GM12878 (cell line): ENCODE data around the gene OXER1. TPM values are rescaled to one million over a fixed set of nuclear protein-coding genes. Genes with fewer than 3 reads are reported as not detected.

Experiments used
- ATAC-seq: fragments of 200-7000 bp; cut with Tn5 transposase; 3 replicates; pipeline ENCODE4 v1.9.1; 2020; ENCODE audit warnings: mild to moderate bottlenecking, moderate library complexity
- BruUV-seq: library from RNA; stranded (reverse); fragments of 400-500 nt; replicated peaks from 2 replicates; lab custom pipeline; 2021; lab: Mats Ljungman, UMichigan
- CTCF ChIA-PET: fragments of 300-600 bp; sonication (Branson Sonifier 250); formaldehyde crosslinking; extraction: SDS; loops from one replicate; lab custom pipeline; 2021; ENCODE audit warnings: inconsistent platforms; lab: Yijun Ruan, JAX
- POLR2A ChIA-PET: fragments of 350-600 bp; formaldehyde crosslinking; extraction: SDS; loops from one replicate; lab custom pipeline; 2021; ENCODE audit warnings: inconsistent platforms; lab: Charles Lee
- RAD21 ChIA-PET: fragments of 300-600 bp; sonication (Branson Sonifier 250); formaldehyde crosslinking; loops from one replicate; lab custom pipeline; 2023; ENCODE audit warnings: antibody characterized with exemption; ENCODE audit not compliant: unreplicated experiment; lab: Charles Lee
- SMC1A ChIA-PET: fragments of 300-600 bp; sonication (Branson Sonifier 250); formaldehyde crosslinking; loops from one replicate; lab custom pipeline; 2023; ENCODE audit not compliant: unreplicated experiment, uncharacterized antibody; lab: Charles Lee
- DNase-seq: peaks from one replicate; pipeline ENCODE4 v3.0.0-alpha.2; 2011; ENCODE audit warnings: low read depth, low spot score
- FAIRE-seq: peaks from 3 replicates; lab custom pipeline; 2011; peaks lifted over from hg19 to GRCh38; lab: Jason Lieb, UNC
- H2AFZ ChIP-seq: 2 replicates; pipeline ENCODE4 v1.6.0; 2011; ENCODE audit warnings: low read depth, low read length, control low read depth; ENCODE audit not compliant: control insufficient read depth
- H3K27ac ChIP-seq: 2 replicates; pipeline ENCODE4 v1.5.1; 2011; ENCODE audit warnings: control low read depth; ENCODE audit not compliant: control insufficient read depth, insufficient read depth
- H3K27me3 ChIP-seq, 2 experiments: replicated peaks in 1 of 2; 2 replicates each; pipeline versions ENCODE4 v1.6.0 to v1.6.1; 2011; ENCODE audit warnings: low read length in 1 of 2; ENCODE audit not compliant: control insufficient read depth in 2 of 2, insufficient read depth in 2 of 2
- H3K36me3 ChIP-seq, 2 experiments: 2 replicates each; pipeline ENCODE4 v1.5.1; 2011; ENCODE audit warnings: low read length in 1 of 2; ENCODE audit not compliant: control insufficient read depth in 2 of 2, insufficient read depth in 2 of 2
- H3K4me1 ChIP-seq: 2 replicates; pipeline ENCODE4 v1.6.1; 2011; ENCODE audit warnings: mild to moderate bottlenecking, low read length, moderate library complexity, mixed read lengths; ENCODE audit not compliant: control insufficient read depth, insufficient read depth
- H3K4me2 ChIP-seq: 2 replicates; pipeline ENCODE4 v1.6.0; 2011; ENCODE audit warnings: control low read depth; ENCODE audit not compliant: control insufficient read depth, insufficient read depth
- H3K4me3 ChIP-seq: fragments of 200-600 bp; sonication (generic); 2 replicates; pipeline ENCODE4 v1.5.1; 2016
- H3K79me2 ChIP-seq: 2 replicates; pipeline ENCODE4 v1.6.0; 2011; ENCODE audit warnings: low read length; ENCODE audit not compliant: control insufficient read depth, insufficient read depth
- H3K9ac ChIP-seq: 2 replicates; pipeline ENCODE4 v1.8.0; 2011; ENCODE audit warnings: low read length, control low read depth, mixed read lengths; ENCODE audit not compliant: control insufficient read depth, insufficient read depth
- H3K9me3 ChIP-seq: replicated peaks from 3 replicates; pipeline ENCODE4 v1.5.1; 2011; ENCODE audit warnings: mild to moderate bottlenecking, low read length; ENCODE audit not compliant: control insufficient read depth, insufficient read depth
- H4K20me1 ChIP-seq: 2 replicates; pipeline ENCODE4 v1.6.0; 2011; ENCODE audit not compliant: control insufficient read depth, insufficient read depth
- BCL11A ChIP-seq: IDR thresholded peaks from 2 replicates; pipeline ENCODE4 v1.6.1; 2011; ENCODE audit warnings: low read depth, low read length
- BCL3 ChIP-seq: IDR thresholded peaks from 2 replicates; pipeline ENCODE4 v1.6.1; 2011; ENCODE audit warnings: borderline replicate concordance, low read depth, mild to moderate bottlenecking, moderate library complexity, low read length; ENCODE audit not compliant: insufficient read depth, poor library complexity, severe bottlenecking
- NR2C2 ChIP-seq: IDR thresholded peaks from 2 replicates; pipeline ENCODE4 v1.6.1; 2011; ENCODE audit warnings: borderline replicate concordance, low read depth; ENCODE audit not compliant: control insufficient read depth, insufficient read length
- PML ChIP-seq: IDR thresholded peaks from 2 replicates; pipeline ENCODE4 v1.6.1; 2012; ENCODE audit warnings: low read length, inconsistent platforms
- SMAD1 ChIP-seq: fragments of 450-650 bp; IDR thresholded peaks from 2 replicates; pipeline ENCODE4 v1.6.1; 2018; ENCODE audit warnings: mild to moderate bottlenecking, low read depth; ENCODE audit not compliant: partially characterized antibody
- SMARCA5 ChIP-seq: fragments of 450-650 bp; IDR thresholded peaks from 2 replicates; pipeline ENCODE4 v1.6.1; 2017; ENCODE audit warnings: mild to moderate bottlenecking
- SUZ12 ChIP-seq: fragments of 200-600 bp; sonication (generic); IDR thresholded peaks from one replicate; pipeline ENCODE4 v1.6.1; 2018; ENCODE audit warnings: antibody characterized with exemption, mild to moderate bottlenecking; ENCODE audit not compliant: unreplicated experiment
- ZNF592 ChIP-seq: fragments of 450-650 bp; IDR thresholded peaks from 2 replicates; pipeline ENCODE4 v1.6.1; 2017; ENCODE audit warnings: mild to moderate bottlenecking, moderate library complexity
- WGBS: methylation state at CpG from one replicate; pipeline ENCODE4 v1.1.6; 2016; ENCODE audit warnings: low lambda C conversion rate; ENCODE audit not compliant: insufficient replicate concordance, insufficient coverage; ENCODE audit errors: missing lambda C conversion rate; 5-methylcytosine and 5-hydroxymethylcytosine counted together
- in situ Hi-C: fragments of 300-500 bp; cut with MboI; formaldehyde crosslinking; loops from 9 replicates; pipeline ENCODE4 v1.14.3; 2018; ENCODE audit warnings: mixed read lengths
- intact Hi-C: fragments of 100-400 bp; cut with micrococcal nuclease; formaldehyde crosslinking; loops from one replicate; pipeline ENCODE4 v1.14.2; 2022; ENCODE audit not compliant: unreplicated experiment
- polyA plus RNA-seq, 11 experiments: library from polyadenylated mRNA; depleted of rRNA in 4 of 11; unstranded in 6 of 11; stranded (reverse) in 5 of 11; fragments of >200 nt; fragmentation: Nextera tagmentation in 4 of 11; fragmentation: Illumina TruSeq in 1 of 11; extraction: Ambion mirVana in 4 of 11; extraction: Trizol in 1 of 11; gene quantifications; 1 replicate in 1 of 11; 2 replicates in 10 of 11; pipeline versions ENCODE4 v1.2.1 to v1.2.3, GENCODE V29; 2011 to 2016; ENCODE audit warnings: inconsistent platforms in 2 of 11, missing spikeins in 2 of 11, low read depth in 1 of 11
- total RNA-seq, 4 experiments: library from RNA; depleted of rRNA in 3 of 4; stranded (reverse); fragments of >200 nt in 3 of 4; fragmentation: Illumina TruSeq in 1 of 4; extraction: Trizol in 1 of 4; gene quantifications; 2 replicates each; pipeline versions ENCODE4 v1.2.1 to v1.2.3, GENCODE V29; 2013 to 2021
- TF ChIP-seq, protein P1 (sequence below): fragments of 450-650 bp; IDR thresholded peaks from 2 replicates; pipeline ENCODE4 v1.6.1; 2017; ENCODE audit warnings: borderline replicate concordance
- TF ChIP-seq, protein P2 (sequence below): fragments of 450-650 bp; IDR thresholded peaks from 2 replicates; pipeline ENCODE4 v1.6.1; 2017; ENCODE audit warnings: mild to moderate bottlenecking

The OXER1 gene
- total and polyA plus RNA-seq, 10 of the 15 experiments (the other 5 are each of a cell fraction or from before 2014, with no cell fraction given), result 0.11 to 8.6 (median 3.3) TPM

DNA sequence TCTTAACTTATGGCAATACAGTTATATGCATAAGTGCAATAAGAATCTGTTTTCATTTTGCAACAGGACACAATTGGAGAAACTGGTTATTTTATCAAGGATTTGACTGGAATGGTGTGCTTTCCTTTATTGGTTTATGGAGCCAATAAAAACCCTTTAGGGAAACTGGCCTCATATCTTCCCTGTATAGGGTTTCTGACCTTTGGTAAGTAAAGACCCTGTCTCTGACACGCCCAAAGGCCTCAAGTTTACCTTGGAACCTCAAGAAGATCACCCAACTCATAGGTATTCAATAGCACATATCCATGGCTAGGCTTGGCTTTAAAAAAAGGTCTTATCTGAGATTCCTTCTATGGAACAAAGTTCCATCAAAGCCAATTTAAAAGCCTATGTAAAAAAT lies 17.2 kb upstream of the OXER1 start (continued):
- TF ChIP-seq, protein P1, sequence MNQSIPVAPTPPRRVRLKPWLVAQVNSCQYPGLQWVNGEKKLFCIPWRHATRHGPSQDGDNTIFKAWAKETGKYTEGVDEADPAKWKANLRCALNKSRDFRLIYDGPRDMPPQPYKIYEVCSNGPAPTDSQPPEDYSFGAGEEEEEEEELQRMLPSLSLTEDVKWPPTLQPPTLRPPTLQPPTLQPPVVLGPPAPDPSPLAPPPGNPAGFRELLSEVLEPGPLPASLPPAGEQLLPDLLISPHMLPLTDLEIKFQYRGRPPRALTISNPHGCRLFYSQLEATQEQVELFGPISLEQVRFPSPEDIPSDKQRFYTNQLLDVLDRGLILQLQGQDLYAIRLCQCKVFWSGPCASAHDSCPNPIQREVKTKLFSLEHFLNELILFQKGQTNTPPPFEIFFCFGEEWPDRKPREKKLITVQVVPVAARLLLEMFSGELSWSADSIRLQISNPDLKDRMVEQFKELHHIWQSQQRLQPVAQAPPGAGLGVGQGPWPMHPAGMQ, result no peak
- TF ChIP-seq NR2C2, result no peak
- no peak for TF ChIP-seq SUZ12
- TF ChIP-seq SMAD1, result no peak
- TF ChIP-seq BCL11A, result no peak
- TF ChIP-seq, all 136 proteins: peak for 0

GRCh38 chr2:42777883-42778805 lies 14.2 kb upstream of the OXER1 start:
- Histone ChIP-seq H3K79me2 (no peaks in the 10 kb centered on the region), H3K4me2 (no peak overlapping the region), H3K27me3 (no peaks in the 10 kb centered on the region), H3K36me3 (no peaks in the 10 kb centered on the region), H3K27ac (no peak overlapping the region), H3K9ac (no peak overlapping the region), H4K20me1 (no peaks in the 10 kb centered on the region), H3K4me3 (no peak overlapping the region; the same call in 1 of the 2 replicates), H3K4me1 (peaks cover 5% of the 10 kb centered on the region), H2AFZ (no peak overlapping the region), H3K9me3 (peaks cover 1% of the 10 kb centered on the region; the same call in 2 of the 3 replicates)
- BruUV-seq, result no TSS peak
- CTCF ChIA-PET, result interaction anchor here (0.6 to 1.1 kb wide), 3 partner anchors 10 to 317 kb away, joined by 3 read pairs; no protein-coding TSS in a partner anchor
- DNase-seq, result no peak
- no peak for ATAC-seq
- intact Hi-C loops, result no loop called here
- FAIRE-seq, result no peak
- POLR2A ChIA-PET, result interaction anchor here (0.7 kb wide), 1 partner anchor 7 kb away, joined by 4 read pairs; no protein-coding TSS in a partner anchor
- RAD21 ChIA-PET, result interaction anchor here (0.7 kb wide), 1 partner anchor 106 kb away, joined by 3 read pairs; no protein-coding TSS in a partner anchor
- in situ Hi-C loops, result no loop called here
- 70% methylated on average over 3 of the region's 3 CpGs for WGBS
- SMC1A ChIA-PET, result interaction anchor here (0.6 kb wide), 1 partner anchor 220 kb away, joined by 3 read pairs; no protein-coding TSS in a partner anchor
- TF ChIP-seq SMARCA5, result no peak
- TF ChIP-seq PML, result no peak
- TF ChIP-seq BCL3, result no peak
- no peak for TF ChIP-seq ZNF592
- TF ChIP-seq, protein P2, sequence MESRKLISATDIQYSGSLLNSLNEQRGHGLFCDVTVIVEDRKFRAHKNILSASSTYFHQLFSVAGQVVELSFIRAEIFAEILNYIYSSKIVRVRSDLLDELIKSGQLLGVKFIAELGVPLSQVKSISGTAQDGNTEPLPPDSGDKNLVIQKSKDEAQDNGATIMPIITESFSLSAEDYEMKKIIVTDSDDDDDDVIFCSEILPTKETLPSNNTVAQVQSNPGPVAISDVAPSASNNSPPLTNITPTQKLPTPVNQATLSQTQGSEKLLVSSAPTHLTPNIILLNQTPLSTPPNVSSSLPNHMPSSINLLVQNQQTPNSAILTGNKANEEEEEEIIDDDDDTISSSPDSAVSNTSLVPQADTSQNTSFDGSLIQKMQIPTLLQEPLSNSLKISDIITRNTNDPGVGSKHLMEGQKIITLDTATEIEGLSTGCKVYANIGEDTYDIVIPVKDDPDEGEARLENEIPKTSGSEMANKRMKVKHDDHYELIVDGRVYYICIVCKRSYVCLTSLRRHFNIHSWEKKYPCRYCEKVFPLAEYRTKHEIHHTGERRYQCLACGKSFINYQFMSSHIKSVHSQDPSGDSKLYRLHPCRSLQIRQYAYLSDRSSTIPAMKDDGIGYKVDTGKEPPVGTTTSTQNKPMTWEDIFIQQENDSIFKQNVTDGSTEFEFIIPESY, result no peak
